H9 (cell line): ENCODE data around the gene GPC4. TPM values are rescaled to one million over a fixed set of nuclear protein-coding genes. Genes with fewer than 3 reads are reported as not detected.

Source experiments
- DNase-seq: peaks from one replicate; pipeline ENCODE4 v3.0.0-alpha.2; 2017
- H2AFZ ChIP-seq: one replicate; pipeline ENCODE4 v1.6.1; 2013; ENCODE audit warnings: mild to moderate bottlenecking, low read length, control low read depth, moderate library complexity
- H2AK5ac ChIP-seq: 2 replicates; pipeline ENCODE4 v1.6.1; 2013; ENCODE audit warnings: low read length, control low read depth, mixed read lengths; ENCODE audit not compliant: insufficient read length
- H2BK120ac ChIP-seq: one replicate; pipeline ENCODE4 v1.6.1; 2013; ENCODE audit warnings: low read depth, mild to moderate bottlenecking, low read length, control low read depth, inconsistent platforms; ENCODE audit not compliant: poor library complexity, severe bottlenecking
- H2BK12ac ChIP-seq: 2 replicates; pipeline ENCODE4 v1.6.1; 2013; ENCODE audit warnings: low read length, control low read depth, mixed read lengths, low read depth; ENCODE audit not compliant: insufficient read length
- H2BK15ac ChIP-seq: 2 replicates; pipeline ENCODE4 v1.6.1; 2013; ENCODE audit warnings: low read depth, low read length, control low read depth
- H2BK20ac ChIP-seq: one replicate; pipeline ENCODE4 v1.6.1; 2013; ENCODE audit warnings: low read depth, mild to moderate bottlenecking, low read length, control low read depth, inconsistent platforms; ENCODE audit not compliant: poor library complexity, severe bottlenecking
- H2BK5ac ChIP-seq: 2 replicates; pipeline ENCODE4 v1.6.1; 2013; ENCODE audit warnings: low read length, control low read depth, mixed read lengths; ENCODE audit not compliant: insufficient read length
- H3K14ac ChIP-seq: 2 replicates; pipeline ENCODE4 v1.6.1; 2013; ENCODE audit warnings: low read length, control low read depth; ENCODE audit not compliant: insufficient read depth
- H3K18ac ChIP-seq: 2 replicates; pipeline ENCODE4 v1.6.1; 2013; ENCODE audit warnings: low read depth, mild to moderate bottlenecking, mixed read lengths, low read length, control low read depth; ENCODE audit not compliant: insufficient read length
- H3K23ac ChIP-seq: 2 replicates; pipeline ENCODE4 v1.6.1; 2013; ENCODE audit warnings: low read length, control low read depth, mixed read lengths, low read depth; ENCODE audit not compliant: insufficient read length
- H3K23me2 ChIP-seq: 2 replicates; pipeline ENCODE4 v1.6.1; 2013; ENCODE audit warnings: low read depth, mild to moderate bottlenecking, mixed read lengths, low read length, control low read depth; ENCODE audit not compliant: insufficient read length, poor library complexity, severe bottlenecking
- H3K27ac ChIP-seq: 2 replicates; pipeline ENCODE4 v1.5.1; 2013; ENCODE audit warnings: low read length, control low read depth, mixed read lengths, low read depth; ENCODE audit not compliant: insufficient read length
- H3K27me3 ChIP-seq: 2 replicates; pipeline ENCODE4 v1.6.1; 2013; ENCODE audit warnings: low read length, control low read depth, inconsistent platforms; ENCODE audit not compliant: insufficient read depth
- H3K4ac ChIP-seq: 2 replicates; pipeline ENCODE4 v1.6.1; 2013; ENCODE audit warnings: low read depth, mild to moderate bottlenecking, control low read depth, inconsistent platforms, low read length, moderate library complexity
- H3K4me1 ChIP-seq: 2 replicates; pipeline ENCODE4 v1.6.1; 2013; ENCODE audit warnings: low read length, control low read depth, inconsistent platforms; ENCODE audit not compliant: insufficient read depth
- H3K4me2 ChIP-seq: 2 replicates; pipeline ENCODE4 v1.6.1; 2013; ENCODE audit warnings: low read length, control low read depth, mixed read lengths; ENCODE audit not compliant: insufficient read length, insufficient read depth
- H3K56ac ChIP-seq: 2 replicates; pipeline ENCODE4 v1.6.1; 2013; ENCODE audit warnings: low read depth, mild to moderate bottlenecking, mixed read lengths, low read length, control low read depth; ENCODE audit not compliant: insufficient read length
- H3K79me1 ChIP-seq: 2 replicates; pipeline ENCODE4 v1.6.1; 2013; ENCODE audit warnings: low read depth, mild to moderate bottlenecking, moderate library complexity, low read length, control low read depth, inconsistent platforms; ENCODE audit not compliant: insufficient read depth, poor library complexity, severe bottlenecking
- H3K79me2 ChIP-seq: 2 replicates; pipeline ENCODE4 v1.6.1; 2013; ENCODE audit warnings: low read length, control low read depth, inconsistent platforms; ENCODE audit not compliant: insufficient read depth
- H3K9ac ChIP-seq: 2 replicates; pipeline ENCODE4 v1.6.1; 2013; ENCODE audit warnings: low read length, control low read depth, mixed read lengths; ENCODE audit not compliant: insufficient read length; ENCODE audit errors: extremely low read depth
- H3K9me3 ChIP-seq: one replicate; pipeline ENCODE4 v1.6.1; 2013; ENCODE audit warnings: low read depth, low read length, inconsistent platforms; ENCODE audit not compliant: control insufficient read depth
- H3T11ph ChIP-seq: one replicate; pipeline ENCODE4 v1.6.1; 2013; ENCODE audit warnings: mild to moderate bottlenecking, low read length, control low read depth, inconsistent platforms
- H4K20me1 ChIP-seq: one replicate; pipeline ENCODE4 v1.6.1; 2013; ENCODE audit not compliant: control insufficient read depth, insufficient read length, insufficient read depth
- H4K5ac ChIP-seq: 2 replicates; pipeline ENCODE4 v1.6.1; 2013; ENCODE audit warnings: low read depth, mild to moderate bottlenecking, mixed read lengths, low read length, control low read depth; ENCODE audit not compliant: insufficient read length
- H4K8ac ChIP-seq: replicated peaks from 2 replicates; pipeline ENCODE4 v1.6.1; 2013; ENCODE audit warnings: low read length, control low read depth, mixed read lengths, low read depth; ENCODE audit not compliant: insufficient read length
- H4K91ac ChIP-seq: 2 replicates; pipeline ENCODE4 v1.6.1; 2013; ENCODE audit warnings: low read depth, mild to moderate bottlenecking, moderate library complexity, mixed read lengths, low read length, control low read depth; ENCODE audit not compliant: insufficient read length
- H3K27ac Mint-ChIP-seq, 3 experiments: 2 replicates in 2 of 3; 3 replicates in 1 of 3; pipeline ENCODE4 v1.8.0; 2020 to 2021; ENCODE audit warnings: mixed read lengths in 3 of 3, mild to moderate bottlenecking in 1 of 3, moderate library complexity in 1 of 3
- H3K27me3 Mint-ChIP-seq: 2 replicates; pipeline ENCODE4 v1.8.0; 2021; ENCODE audit warnings: low read depth, mild to moderate bottlenecking, moderate library complexity, mixed read lengths
- H3K36me3 Mint-ChIP-seq, 3 experiments: 2 replicates in 2 of 3; 3 replicates in 1 of 3; pipeline ENCODE4 v1.8.0; 2020 to 2021; ENCODE audit warnings: low read depth in 3 of 3, mixed read lengths in 3 of 3; ENCODE audit not compliant: insufficient read depth in 1 of 3
- H3K4me1 Mint-ChIP-seq, 2 experiments: 2 replicates each; pipeline ENCODE4 v1.8.0; 2020; ENCODE audit warnings: mixed read lengths in 2 of 2
- H3K4me3 Mint-ChIP-seq, 2 experiments: 2 replicates in 1 of 2; 3 replicates in 1 of 2; pipeline ENCODE4 v1.8.0; 2020 to 2021; ENCODE audit warnings: mild to moderate bottlenecking in 2 of 2, mixed read lengths in 2 of 2, moderate library complexity in 1 of 2
- H3K9me3 Mint-ChIP-seq, 2 experiments: 2 replicates in 1 of 2; 3 replicates in 1 of 2; pipeline ENCODE4 v1.8.0; 2020; ENCODE audit warnings: mild to moderate bottlenecking in 2 of 2, mixed read lengths in 2 of 2, moderate library complexity in 1 of 2
- CTCF ChIP-seq: fragments of 200-600 bp; sonication (generic); conservative IDR thresholded peaks from 3 replicates; pipeline ENCODE4 v1.8.0; 2021; ENCODE audit warnings: antibody characterized with exemption, mild to moderate bottlenecking
- WGBS: extraction: QIAGEN DNeasy Blood & Tissue Kit; methylation state at CpG from one replicate; pipeline ENCODE4 v1.1.7; 2013; ENCODE audit warnings: missing lambda C conversion rate, low lambda C conversion rate, mixed read lengths; ENCODE audit not compliant: insufficient read length; ENCODE audit errors: extremely low coverage; 5-methylcytosine and 5-hydroxymethylcytosine counted together
- total RNA-seq: library from RNA; stranded (reverse); gene quantifications from 2 replicates; pipeline ENCODE4 v1.2.1, GENCODE V29; 2021

Gene GPC4
- total RNA-seq, 1 experiment from 2014 or later = 416 TPM

DNA sequence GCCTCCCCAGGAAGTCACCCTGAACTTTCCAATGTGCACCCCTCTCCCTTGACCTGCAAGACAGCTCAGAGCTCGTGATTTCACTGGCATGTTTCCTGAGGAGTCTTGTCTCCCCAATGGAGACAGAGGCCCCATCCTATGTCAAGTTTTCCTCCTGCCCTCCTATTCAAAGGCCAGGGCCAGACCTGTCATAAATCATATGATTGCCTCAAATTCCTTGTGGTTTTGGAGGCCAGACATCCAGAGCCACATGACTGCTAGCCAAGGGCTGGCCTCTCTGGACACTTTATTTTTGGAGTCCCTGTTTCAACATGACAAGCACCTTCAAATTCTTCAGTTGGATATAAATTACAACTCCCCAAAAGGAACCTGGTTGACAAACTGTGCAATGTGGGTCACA is 121.2 kb downstream of the GPC4 start:
- Histone ChIP-seq H3K23ac (no peak overlapping the region), H2AK5ac (no peak overlapping the region), H4K5ac (no peak overlapping the region), H2BK12ac (no peak overlapping the region), H3T11ph (no peak overlapping the region), H3K4me2 (no peak overlapping the region), H3K14ac (no peak overlapping the region), H3K27me3 (no peaks in the 10 kb centered on the region), H3K23me2 (no peaks in the 10 kb centered on the region), H2BK5ac (no peak overlapping the region), H3K79me2 (no peaks in the 10 kb centered on the region), H3K4ac (no peak overlapping the region), H3K9ac (no peak overlapping the region), H3K18ac (no peak overlapping the region), H3K79me1 (no peaks in the 10 kb centered on the region), H4K91ac (no peak overlapping the region), H2BK120ac (no peak overlapping the region), H4K20me1 (no peaks in the 10 kb centered on the region), H3K4me1 (no peaks in the 10 kb centered on the region), H2BK15ac (no peak overlapping the region), H3K56ac (no peak overlapping the region), H3K9me3 (no peaks in the 10 kb centered on the region), H4K8ac (no peak overlapping the region), H2BK20ac (no peak overlapping the region), H3K27ac (no peak overlapping the region), H2AFZ (no peak overlapping the region)
- WGBS = no CpG with 5 or more reads among the region's 1 CpG
- no peaks in the 10 kb centered on the region; the same call in 1 of the 2 replicates for H3K27me3 Mint-ChIP-seq
- TF ChIP-seq CTCF = no peak
- no peak for DNase-seq
- H3K36me3 Mint-ChIP-seq = peaks cover 17 to 40% (median 24%) of the 10 kb centered on the region in 3 experiments
- no peak overlapping the region; a peak in 1 of 5 replicates for H3K4me3 Mint-ChIP-seq
- H3K9me3 Mint-ChIP-seq = no peaks in the 10 kb centered on the region
- peak overlapping the region; percentile 11 to 72 (median 64); a peak in 5 of 7 replicates for H3K27ac Mint-ChIP-seq
- H3K4me1 Mint-ChIP-seq = 0 out of 4 replicates have a peak, but pooled peaks cover 0 to 5% of the 10 kb centered on the region in 2 experiments
